Fibroblast of mammary gland (primary cell): ENCODE data around the gene ZDHHC19.
A peak's percentile ranks its signal among the peaks of the same experiment; 100 is the strongest.

Source experiments
- DNase-seq: peaks from one replicate; pipeline ENCODE4 v3.0.0-alpha.2; 2010; ENCODE audit warnings: low read depth
- H3K4me3 ChIP-seq: 2 replicates; pipeline ENCODE4 v1.5.1; 2011; ENCODE audit warnings: low read depth, mild to moderate bottlenecking, low read length, moderate library complexity; ENCODE audit not compliant: control insufficient read depth
- CTCF ChIP-seq: conservative IDR thresholded peaks from 2 replicates; pipeline ENCODE4 v1.5.1; 2011; ENCODE audit warnings: low read depth, low read length, inconsistent platforms; ENCODE audit not compliant: control insufficient read depth, insufficient read depth

The ZDHHC19 gene

GRCh38 chr3:196162679-196163078 lies 48.5 kb downstream of the ZDHHC19 start:
- TF ChIP-seq CTCF, result no peak
- no peak for DNase-seq
- H3K4me3 ChIP-seq, result no peak overlapping the region

- TF ChIP-seq CTCF, result no peak
- no peak overlapping the region for H3K4me3 ChIP-seq
- DNase-seq, result peak; percentile 83
These were observed 51.0 kb downstream of the ZDHHC19 start for GRCh38 chr3:196159952-196160804.

- TF ChIP-seq CTCF, result no peak
- no peak for DNase-seq
- no peak overlapping the region for H3K4me3 ChIP-seq
These were observed 51.7 kb downstream of the ZDHHC19 start for GRCh38 chr3:196159526-196159925.

- no peak for DNase-seq
- TF ChIP-seq CTCF, result no peak
- no peak overlapping the region for H3K4me3 ChIP-seq
These were observed 55.0 kb downstream of the ZDHHC19 start for GRCh38 chr3:196156160-196156559.

GRCh38 chr3:196150481-196150880 lies 60.7 kb downstream of the ZDHHC19 start:
- H3K4me3 ChIP-seq, result no peak overlapping the region
- DNase-seq, result no peak
- no peak for TF ChIP-seq CTCF

GRCh38 chr3:196149831-196150301 lies 61.3 kb downstream of the ZDHHC19 start:
- no peak overlapping the region for H3K4me3 ChIP-seq
- no peak for TF ChIP-seq CTCF
- DNase-seq, result no peak
